Daoy (cell line): Measurements from ENCODE around the gene TACO1. TPM values are rescaled to one million over a fixed set of nuclear protein-coding genes. Genes with fewer than 3 reads are reported as not detected.
A peak's percentile ranks its signal among the peaks of the same experiment; 100 is the strongest.

ENCODE experiments used
- DNase-seq: peaks from one replicate; pipeline ENCODE4 v3.0.0-alpha.2; 2015; ENCODE audit warnings: low read depth
- total RNA-seq: library from RNA; depleted of rRNA; stranded (reverse); fragments of >200 nt; shearing (Covaris generic); gene quantifications from 2 replicates; pipeline ENCODE4 v1.2.3, GENCODE V29; 2014; rRNA removed

The TACO1 gene
- total RNA-seq, 1 experiment from 2014 or later, result 23.8 TPM

- no peak for DNase-seq
Measured at GRCh38 chr17:63639125-63639524, 38.4 kb downstream of the TACO1 start.

DNA sequence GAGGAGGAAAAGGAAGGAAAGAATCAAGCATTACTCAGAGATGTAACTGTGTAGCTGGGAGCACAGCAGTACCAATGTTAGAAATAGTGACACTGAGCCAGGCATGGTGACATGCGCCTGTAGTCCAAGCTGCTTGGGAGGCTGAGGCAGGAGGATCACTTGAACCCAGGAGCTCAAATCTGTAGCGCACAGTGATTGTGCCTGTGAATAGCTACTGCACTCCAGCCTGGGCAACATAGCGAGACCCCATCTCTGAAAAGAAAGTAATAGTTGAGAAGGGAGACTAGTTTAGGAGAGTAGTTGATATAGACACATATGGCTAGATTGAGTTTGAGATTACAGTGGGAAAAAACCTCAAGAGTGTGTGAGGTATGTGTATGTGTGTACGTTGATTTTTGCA lies 39.3 kb downstream of the TACO1 start:
- no peak for DNase-seq

DNA sequence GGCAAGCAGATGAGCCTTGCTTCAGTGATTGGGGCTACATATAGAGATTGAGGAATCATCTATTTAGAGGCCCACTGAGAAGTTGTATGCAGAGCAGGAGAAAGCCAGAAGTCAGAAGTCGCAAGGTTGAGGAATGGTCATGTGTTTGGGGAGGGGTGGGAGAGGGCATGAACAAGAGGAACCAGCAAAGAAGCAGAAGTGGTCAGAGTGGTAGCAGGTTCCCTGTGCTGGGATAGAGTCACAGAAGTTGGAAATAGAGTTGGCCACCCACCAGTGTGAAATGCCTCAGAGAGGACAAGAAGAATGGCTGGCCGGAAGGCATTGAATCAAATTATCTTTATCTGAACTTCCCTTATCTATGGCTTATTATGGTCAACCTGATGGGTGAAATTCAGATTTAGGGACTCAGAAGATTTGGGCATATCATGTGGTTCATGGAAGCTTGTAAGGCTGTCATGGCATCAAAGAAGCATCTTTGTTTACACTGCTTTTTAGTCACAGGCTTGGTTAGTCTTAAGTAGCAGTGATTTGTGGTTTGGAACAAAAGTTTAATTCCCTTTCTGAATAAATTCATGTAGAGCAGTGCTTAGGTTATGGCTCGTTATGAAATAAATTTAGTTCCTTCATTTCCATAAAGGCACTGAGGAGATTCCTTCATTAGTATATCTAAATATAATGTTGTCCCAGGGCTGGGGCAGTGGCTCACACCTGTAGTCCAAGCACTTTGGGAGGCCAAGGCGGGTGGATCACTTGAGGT lies 41.2 kb downstream of the TACO1 start:
- DNase-seq, result no peak

DNA sequence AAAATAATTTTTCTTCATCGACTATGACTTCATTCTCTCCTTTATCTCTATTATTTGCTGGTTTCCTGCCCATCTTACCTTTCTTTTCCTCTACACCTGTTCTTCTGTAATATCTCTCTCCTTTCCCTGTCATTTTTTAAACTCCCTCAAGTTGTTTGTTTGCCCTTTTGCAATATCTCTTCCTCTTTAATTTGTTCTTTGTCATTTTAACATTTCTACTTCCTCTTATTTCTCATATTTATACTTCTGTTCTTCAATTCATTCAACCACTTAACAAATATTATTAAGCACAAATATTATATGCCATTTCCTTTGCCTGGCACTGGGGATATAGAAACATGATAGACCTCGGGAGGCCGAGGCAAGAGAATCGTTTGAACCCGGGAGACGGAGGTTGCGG lies 44.2 kb downstream of the TACO1 start:
- DNase-seq, result no peak

- no peak for DNase-seq
Measured at GRCh38 chr17:63645775-63646487, 45.2 kb downstream of the TACO1 start.

DNA sequence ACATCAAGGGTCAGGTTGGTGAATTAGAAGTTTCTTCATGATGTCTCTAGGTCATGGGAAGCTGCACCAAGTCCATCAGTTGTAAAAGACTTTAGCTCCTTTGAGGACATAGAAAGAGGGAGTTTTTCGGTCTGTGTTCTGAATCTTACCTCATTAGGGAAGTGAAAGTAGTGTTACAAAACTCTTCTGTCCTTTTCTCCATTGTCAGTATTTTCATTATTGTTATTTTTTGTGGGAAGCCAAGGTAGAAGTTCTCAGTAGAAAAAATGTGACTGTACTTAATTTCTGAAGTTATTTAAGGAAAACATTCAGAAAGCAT lies 45.8 kb downstream of the TACO1 start:
- no peak for DNase-seq

GRCh38 chr17:63647065-63647725 lies 46.5 kb downstream of the TACO1 start:
- peak; percentile 43 for DNase-seq

DNA sequence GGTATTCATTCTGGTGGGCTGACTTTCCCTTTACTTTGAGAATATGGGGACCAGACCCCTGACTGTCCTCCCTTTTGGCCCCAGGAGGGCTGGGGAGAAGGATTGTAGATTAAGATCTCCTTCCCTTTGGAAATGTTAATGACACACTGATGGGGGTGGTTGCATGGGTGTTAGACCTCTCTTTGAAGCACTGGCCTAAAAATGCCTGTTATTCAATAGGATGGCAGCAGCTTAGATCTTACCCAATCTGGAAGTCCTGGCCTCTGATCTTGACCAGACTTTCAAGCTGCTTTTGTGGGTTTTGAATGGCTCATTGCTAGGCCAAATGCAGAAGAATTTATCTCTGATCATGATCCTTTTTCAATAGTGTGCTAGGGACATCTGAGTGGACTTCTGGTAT lies 47.2 kb downstream of the TACO1 start:
- no peak for DNase-seq

- no peak for DNase-seq
Measured at GRCh38 chr17:63649813-63650212, 49.1 kb downstream of the TACO1 start.

GRCh38 chr17:63652106-63652505 lies 51.4 kb downstream of the TACO1 start:
- DNase-seq, result no peak

DNA sequence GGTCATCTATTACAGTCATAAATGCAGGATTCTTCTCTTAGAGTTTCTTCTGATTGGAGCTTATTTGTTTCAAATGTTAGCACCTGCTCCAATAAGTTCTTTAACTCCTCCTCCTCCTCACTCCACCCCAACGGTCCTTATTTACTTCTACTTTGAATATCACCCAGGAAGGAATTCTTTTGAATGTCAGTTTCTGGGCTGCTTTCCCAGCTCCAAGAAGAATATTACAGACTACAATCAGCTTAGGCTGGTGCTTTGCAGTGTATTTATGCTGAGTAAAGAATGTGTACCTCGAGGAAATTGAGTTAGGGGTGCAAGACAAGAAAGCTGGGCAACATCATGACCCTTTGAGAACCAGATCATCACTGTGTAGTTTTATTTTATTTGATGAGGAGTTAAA lies 52.4 kb downstream of the TACO1 start:
- no peak for DNase-seq

DNA sequence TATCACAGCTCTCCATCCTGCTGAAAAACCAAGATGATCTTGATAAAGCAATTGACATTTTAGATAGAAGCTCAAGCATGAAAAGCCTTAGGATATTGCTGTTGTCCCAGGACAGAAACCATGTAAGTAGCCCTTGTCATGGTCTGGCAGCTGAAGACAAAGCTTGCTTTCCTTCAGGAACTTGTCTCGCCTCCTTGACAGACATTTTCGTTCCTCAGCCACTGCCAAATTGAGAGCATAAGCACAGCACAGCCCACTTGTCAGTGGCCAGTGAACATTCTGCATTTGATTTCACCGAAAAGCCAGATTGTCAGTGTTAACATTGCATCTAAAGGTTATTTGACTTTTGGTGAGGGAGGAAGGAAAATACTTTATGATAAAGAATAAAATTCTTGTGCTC lies 57.1 kb downstream of the TACO1 start:
- DNase-seq, result no peak

Other genes with a start within 250 kb of the TACO1 start
- gene CYB561, start 154.6 kb upstream of the TACO1 start, total RNA-seq, result 16.7 and 21.1 TPM in 2 replicates
- 0.29 TPM in 1 of 2 replicates, not detected in the other for gene ACE, start 123.8 kb upstream of the TACO1 start, total RNA-seq
- gene KCNH6, start 77.5 kb upstream of the TACO1 start, total RNA-seq, result not detected in 2 replicates
- 29.9 and 36.7 TPM in 2 replicates for gene DCAF7, start 50.4 kb upstream of the TACO1 start, total RNA-seq
- 16.8 and 19.7 TPM in 2 replicates for gene MAP3K3, start 21.5 kb downstream of the TACO1 start, total RNA-seq
- 32.3 and 41.7 TPM in 2 replicates for gene LIMD2, start 99.2 kb downstream of the TACO1 start, total RNA-seq
- 10.9 and 18.7 TPM in 2 replicates for gene STRADA, start 140.9 kb downstream of the TACO1 start, total RNA-seq
- 94.1 and 117 TPM in 2 replicates for gene CCDC47, start 172.7 kb downstream of the TACO1 start, total RNA-seq
- 43.3 and 48.5 TPM in 2 replicates for gene DDX42, start 173.3 kb downstream of the TACO1 start, total RNA-seq
- 75.3 and 98.5 TPM in 2 replicates for gene PSMC5, start 226.5 kb downstream of the TACO1 start, total RNA-seq
- gene FTSJ3, start 226.8 kb downstream of the TACO1 start, total RNA-seq, result 91.3 and 116 TPM in 2 replicates
- gene SMARCD2, start 241.8 kb downstream of the TACO1 start, total RNA-seq, result 69.4 and 73.5 TPM in 2 replicates